Upper lobe of left lung (tissue), 6 donors: ENCODE measurements around the gene PDE6A. TPM values are rescaled to one million over a fixed set of nuclear protein-coding genes. Genes with fewer than 3 reads are reported as not detected.

Experiments used
- ATAC-seq, 2 donors: fragments of 200-7000 bp; cut with Tn5 transposase; one replicate each; pipeline ENCODE4 v1.9.1; 2022; ENCODE audit warnings: mild to moderate bottlenecking in 2 of 2, moderate library complexity in 2 of 2; ENCODE audit not compliant: low FRiP score in 2 of 2
- DNase-seq, 2 donors: peaks; one replicate each; pipeline ENCODE4 v3.0.0-alpha.2; 2019 to 2020
- H3K27ac ChIP-seq, 4 donors: fragments of 200-600 bp; sonication (generic); one replicate each; pipeline ENCODE4 v1.5.1; 2016 to 2019
- H3K27me3 ChIP-seq, 4 donors: fragments of 200-600 bp; sonication (generic); one replicate each; pipeline ENCODE4 v1.5.1; 2017 to 2019
- H3K36me3 ChIP-seq, 4 donors: fragments of 200-600 bp; sonication (generic); one replicate each; pipeline ENCODE4 v1.5.1; 2016 to 2019
- H3K4me1 ChIP-seq, 4 donors: fragments of 200-600 bp; sonication (generic); one replicate each; pipeline ENCODE4 v1.5.1; 2018 to 2019
- H3K4me3 ChIP-seq, 4 donors: fragments of 200-600 bp; sonication (generic); one replicate each; pipeline ENCODE4 v1.5.1; 2017 to 2019; ENCODE audit warnings: mild to moderate bottlenecking in 2 of 4, moderate library complexity in 1 of 4
- H3K9me3 ChIP-seq, 4 donors: fragments of 200-600 bp; sonication (generic); one replicate each; pipeline ENCODE4 v1.5.1; 2018 to 2019
- CTCF ChIP-seq, 6 experiments: fragments of 450-650 bp in 4 of 6; fragments of 200-600 bp in 2 of 6; sonication (generic) in 2 of 6; IDR thresholded peaks; one replicate each; pipeline ENCODE4 v1.5.1; 2016 to 2019; ENCODE audit warnings: antibody characterized with exemption in 6 of 6
- EP300 ChIP-seq, 4 donors: sonication (generic); formaldehyde crosslinking; IDR thresholded peaks; one replicate each; pipeline ENCODE4 v1.5.1; 2017; ENCODE audit warnings: antibody characterized with exemption in 4 of 4, control low read depth in 2 of 4
- POLR2A ChIP-seq, 4 donors: fragments of 450-650 bp; IDR thresholded peaks; one replicate each; pipeline ENCODE4 v1.5.1; 2016 to 2017; ENCODE audit warnings: antibody characterized with exemption in 4 of 4, mild to moderate bottlenecking in 2 of 4
- POLR2AphosphoS5 ChIP-seq, 2 donors: sonication (generic); formaldehyde crosslinking; IDR thresholded peaks; one replicate each; pipeline ENCODE4 v1.5.1; 2017; ENCODE audit warnings: antibody characterized with exemption in 2 of 2
- WGBS, 2 donors: methylation state at CpG; one replicate each; pipeline ENCODE4 v1.1.5; 2017 to 2018; 5-methylcytosine and 5-hydroxymethylcytosine counted together
- total RNA-seq, 6 donors: library from RNA; depleted of rRNA in 4 of 6; stranded (reverse); fragments of >200 nt in 4 of 6; gene quantifications; one replicate each; pipeline versions ENCODE4 v1.1.0 to v1.2.1, GENCODE V29; 2016 to 2021
- donor health status: DM: no; HTN: no; CAD: no; lungs with moderate emphysema.
- donor health status: DM: no; HTN: yes; CAD: no; lungs with severe emphysema.

PDE6A gene
- total RNA-seq, 6 donors from 2014 or later: not detected

- 78 to 100% methylated on average over 1 of the region's 1 CpG for WGBS, 2 donors
- no peak for ATAC-seq
- no peaks in the 10 kb centered on the region for H3K36me3 ChIP-seq
Observed at GRCh38 chr5:149936044-149936699, 8.4 kb downstream of the PDE6A start.

GRCh38 chr5:149935431-149935901 is 9.1 kb downstream of the PDE6A start:
- Histone ChIP-seq H3K27me3 (no peaks in the 10 kb centered on the region), H3K9me3 (no peaks in the 10 kb centered on the region), H3K36me3 (no peaks in the 10 kb centered on the region), H3K4me3 (no peak overlapping the region), H3K27ac (no peak overlapping the region), H3K4me1 (peaks cover 8 to 27% (median 15%) of the 10 kb centered on the region in 4 donors)
- DNase-seq: no peak
- 72 to 88% methylated on average over 8 of the region's 8 CpGs for WGBS, 2 donors
- TF ChIP-seq POLR2AphosphoS5 (IDR thresholded peaks at IDR 0.05): no peak
- TF ChIP-seq EP300 (IDR thresholded peaks at IDR 0.05): no peak
- TF ChIP-seq POLR2A (IDR thresholded peaks at IDR 0.05): no peak
- TF ChIP-seq CTCF (IDR thresholded peaks at IDR 0.05): no peak
- no peak for ATAC-seq

More at GRCh38 chr5:149936044-149936699, 8.4 kb downstream of the PDE6A start:
- no peak overlapping the region for H3K4me3 ChIP-seq
- H3K27ac ChIP-seq: no peak overlapping the region
- TF ChIP-seq CTCF (IDR thresholded peaks at IDR 0.05) (no peak), EP300 (IDR thresholded peaks at IDR 0.05) (no peak), POLR2AphosphoS5 (IDR thresholded peaks at IDR 0.05) (no peak), POLR2A (IDR thresholded peaks at IDR 0.05) (no peak)
- no peak for DNase-seq
- H3K4me1 ChIP-seq: peaks cover 8 to 27% (median 15%) of the 10 kb centered on the region in 4 donors
- H3K9me3 ChIP-seq: no peaks in the 10 kb centered on the region
- no peaks in the 10 kb centered on the region for H3K27me3 ChIP-seq

DNA sequence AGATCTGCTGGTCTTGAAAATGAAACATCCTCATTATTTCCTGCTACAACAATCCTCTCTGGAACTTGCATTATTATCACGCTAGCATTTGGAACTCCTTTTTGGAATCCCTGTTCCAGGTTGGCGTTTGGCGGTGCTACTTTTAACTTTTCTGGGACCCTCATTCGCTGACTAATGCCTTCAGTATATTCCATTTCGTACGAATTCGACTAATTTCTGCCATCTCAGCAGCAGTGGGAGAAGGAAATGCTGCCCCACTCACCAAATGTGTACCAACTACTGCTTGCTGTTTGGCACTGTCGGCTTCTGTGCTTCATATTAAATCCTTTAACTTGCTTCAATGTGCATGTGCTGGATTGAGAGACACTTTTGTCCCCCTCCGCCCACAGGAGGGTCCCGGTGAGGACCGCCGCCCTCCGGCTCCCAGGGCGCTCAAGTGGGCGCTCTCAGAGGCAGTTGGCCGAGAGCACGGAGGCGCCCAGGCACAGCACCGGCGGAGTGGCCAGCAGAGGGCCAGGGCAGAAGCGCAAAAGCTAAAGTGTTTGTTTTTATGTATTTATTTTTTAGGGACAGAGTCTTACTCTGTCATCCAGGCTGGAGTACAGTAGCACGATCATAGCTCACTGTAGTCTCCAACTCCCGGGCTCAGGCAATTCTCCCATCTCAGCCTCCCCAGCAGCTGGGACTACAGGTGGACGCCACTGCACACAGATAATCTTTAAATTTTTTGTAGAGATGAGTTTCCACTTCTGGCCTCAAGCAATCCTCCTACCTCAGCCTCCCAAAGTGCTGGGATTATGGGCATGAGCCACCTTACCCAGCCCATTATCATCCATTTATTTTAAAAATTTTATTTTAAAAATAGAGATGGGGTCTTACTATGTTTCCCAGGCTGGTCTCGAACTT is 11.9 kb downstream of the PDE6A start:
- peaks cover 0 to 9% (median 2%) of the 10 kb centered on the region in 4 donors for H3K4me1 ChIP-seq
- H3K27ac ChIP-seq: no peak overlapping the region
- 73 to 74% methylated on average over 25 of the region's 25 CpGs for WGBS, 2 donors
- H3K27me3 ChIP-seq: no peaks in the 10 kb centered on the region
- DNase-seq (peak in 1 of 2 donors; percentile 82), ATAC-seq (peak in 1 of 2 donors; percentile 59)
- H3K9me3 ChIP-seq: no peaks in the 10 kb centered on the region
- H3K36me3 ChIP-seq: no peaks in the 10 kb centered on the region
- no peak for TF ChIP-seq EP300 (IDR thresholded peaks at IDR 0.05)
- peak in 2 of 6 experiments; percentile 9 to 23 for TF ChIP-seq CTCF (IDR thresholded peaks at IDR 0.05)
- no peak for TF ChIP-seq POLR2A (IDR thresholded peaks at IDR 0.05)
- no peak for TF ChIP-seq POLR2AphosphoS5 (IDR thresholded peaks at IDR 0.05)
- peak overlapping the region in 2 of 4 donors; percentile 26 to 27 for H3K4me3 ChIP-seq

DNA sequence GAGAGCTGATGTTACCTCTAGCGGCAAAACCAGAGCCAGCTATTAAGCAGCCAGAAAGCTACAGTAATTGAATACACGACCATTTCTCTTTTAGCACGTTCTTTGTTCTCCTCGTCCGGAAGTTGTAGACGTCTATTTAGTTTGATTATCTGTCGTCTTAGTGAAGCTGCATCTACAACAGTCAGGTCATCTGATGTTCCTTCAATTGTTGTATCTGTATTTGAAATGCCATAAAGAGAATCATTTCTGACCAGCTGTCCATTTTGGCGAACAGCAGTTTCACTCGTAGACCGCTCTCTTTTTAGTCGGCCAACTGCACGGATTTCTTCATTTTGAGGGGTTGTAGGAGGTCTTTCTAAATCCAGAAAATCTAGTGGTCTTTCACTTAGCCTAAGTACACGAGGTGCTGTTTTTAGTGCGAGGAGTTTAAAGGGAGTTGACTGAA is 12.6 kb downstream of the PDE6A start:
- Histone ChIP-seq H3K4me3 (peak overlapping the region in 2 of 4 donors; percentile 26 to 27), H3K4me1 (peaks cover 0 to 5% (median 0%) of the 10 kb centered on the region in 4 donors), H3K9me3 (no peaks in the 10 kb centered on the region), H3K27me3 (no peaks in the 10 kb centered on the region), H3K27ac (no peak overlapping the region), H3K36me3 (no peaks in the 10 kb centered on the region)
- WGBS, 2 donors: 72 to 76% methylated on average over 14 of the region's 14 CpGs
- DNase-seq: no peak
- TF ChIP-seq POLR2A (IDR thresholded peaks at IDR 0.05): no peak
- no peak for TF ChIP-seq POLR2AphosphoS5 (IDR thresholded peaks at IDR 0.05)
- TF ChIP-seq EP300 (IDR thresholded peaks at IDR 0.05): no peak
- TF ChIP-seq CTCF (IDR thresholded peaks at IDR 0.05): no peak
- ATAC-seq: no peak
